ENCODE data around the gene RASAL2.
A peak's percentile ranks its signal among the peaks of the same experiment; 100 is the strongest.

RASAL2 gene

DNA sequence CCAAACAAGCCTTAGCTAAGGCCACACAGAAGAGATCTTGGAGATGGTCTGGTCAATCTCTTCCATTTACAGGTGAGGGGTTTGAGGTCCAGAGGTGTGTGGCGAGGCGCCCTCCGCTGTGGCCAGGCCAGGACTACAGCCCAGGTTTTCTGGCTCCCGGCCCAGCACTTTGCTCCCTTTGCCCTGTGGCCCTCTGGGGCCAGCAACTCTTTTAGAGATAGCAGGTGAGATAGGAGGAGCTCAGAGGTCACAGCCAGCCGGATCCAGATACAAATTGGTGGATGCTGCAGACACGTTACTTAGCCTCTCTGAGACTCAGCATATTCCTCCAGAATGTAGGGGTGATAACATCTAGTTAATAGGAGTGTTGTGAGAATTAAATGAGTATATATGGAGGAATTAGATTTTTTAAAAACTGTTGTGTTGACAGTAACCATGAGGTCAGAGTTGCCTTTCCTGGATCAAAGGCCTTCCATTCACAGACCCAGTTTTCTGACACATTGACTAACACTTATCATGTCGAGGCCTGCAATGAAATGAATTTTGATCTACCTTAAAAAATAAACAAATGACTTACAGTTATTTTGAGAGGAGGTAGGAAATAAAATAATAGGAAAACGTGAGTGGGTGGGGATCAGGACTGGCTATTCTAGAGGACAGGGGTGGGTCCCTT is 435.6 kb downstream of the RASAL2 start:
- DNase-seq, result no peak

DNA sequence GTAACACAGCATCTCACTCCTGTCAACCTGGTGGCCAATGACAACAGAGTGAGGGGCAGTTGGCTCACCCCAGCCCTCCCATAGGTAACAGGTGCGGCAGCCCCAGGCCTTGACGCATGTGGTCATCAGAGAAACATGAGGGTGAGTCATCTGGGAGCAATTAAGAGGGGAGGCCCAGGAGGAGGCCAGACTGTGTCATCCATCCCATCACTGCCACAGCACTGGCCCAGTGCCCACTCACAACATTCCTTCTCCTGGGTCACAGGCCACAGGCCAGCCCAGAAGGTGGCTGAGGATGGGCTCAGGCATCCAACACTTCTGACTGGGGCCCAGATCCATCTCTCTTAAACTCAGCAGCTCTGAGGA is 436.1 kb downstream of the RASAL2 start:
- no peak for DNase-seq

DNA sequence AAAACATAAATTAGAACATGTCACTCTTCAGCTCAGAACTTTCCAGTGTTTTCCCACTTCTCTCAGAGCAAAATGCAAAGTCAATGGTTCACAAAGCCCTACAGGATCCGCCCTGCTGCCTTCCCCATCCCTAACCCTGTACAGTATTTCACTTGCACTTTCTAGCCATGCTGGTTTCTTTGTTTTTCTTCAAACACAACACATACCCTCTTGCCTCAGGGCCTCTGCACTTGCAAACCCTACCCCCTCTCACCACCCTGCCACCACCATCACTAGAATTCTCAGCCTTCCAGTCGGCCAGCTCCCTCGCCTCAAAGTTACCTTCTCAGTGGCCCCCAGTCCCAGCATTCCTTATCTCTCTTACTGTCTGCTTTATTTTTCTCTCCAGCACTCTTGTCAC is 436.6 kb downstream of the RASAL2 start:
- no peak for DNase-seq

DNA sequence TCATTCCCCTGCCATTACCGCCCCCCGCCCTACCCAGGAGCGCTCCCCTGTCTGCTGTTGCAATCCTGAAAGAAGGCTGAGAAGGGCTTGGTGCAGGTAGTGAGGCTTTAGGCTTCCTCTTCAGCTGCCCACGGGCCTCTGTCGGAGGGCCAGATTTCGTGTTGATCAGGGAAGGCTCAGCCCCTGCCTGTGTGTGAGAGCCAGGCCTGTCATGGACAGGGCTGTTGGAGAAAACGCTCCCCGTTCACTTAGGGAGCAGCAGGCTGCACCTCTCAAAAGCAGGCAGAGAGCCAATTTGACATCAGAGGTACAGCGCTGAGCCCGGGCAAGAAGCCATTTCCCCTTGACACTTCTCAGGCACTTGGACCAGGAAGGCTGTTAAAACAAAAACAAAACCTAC is 438.0 kb downstream of the RASAL2 start:
- DNase-seq, result no peak

DNA sequence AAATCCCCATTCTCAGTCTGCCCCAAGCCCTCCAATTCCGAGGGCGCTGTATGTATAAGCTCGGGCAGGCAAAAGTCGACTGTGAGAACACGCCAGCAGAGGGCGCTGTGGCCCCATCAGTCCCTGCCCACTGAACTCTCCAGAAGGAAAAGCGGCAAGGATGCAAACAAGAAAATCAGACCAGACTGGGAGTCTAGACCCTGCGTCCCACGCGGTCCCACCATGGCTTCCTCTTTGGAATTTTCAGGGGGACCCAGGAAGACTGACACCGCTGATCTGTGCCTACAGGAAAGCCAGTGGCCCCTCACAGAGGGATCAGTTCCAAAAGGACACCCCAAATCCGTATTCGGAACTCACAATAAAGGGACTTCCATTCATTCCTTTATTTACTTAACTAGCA is 438.5 kb downstream of the RASAL2 start:
- DNase-seq, result peak; percentile 43

DNA sequence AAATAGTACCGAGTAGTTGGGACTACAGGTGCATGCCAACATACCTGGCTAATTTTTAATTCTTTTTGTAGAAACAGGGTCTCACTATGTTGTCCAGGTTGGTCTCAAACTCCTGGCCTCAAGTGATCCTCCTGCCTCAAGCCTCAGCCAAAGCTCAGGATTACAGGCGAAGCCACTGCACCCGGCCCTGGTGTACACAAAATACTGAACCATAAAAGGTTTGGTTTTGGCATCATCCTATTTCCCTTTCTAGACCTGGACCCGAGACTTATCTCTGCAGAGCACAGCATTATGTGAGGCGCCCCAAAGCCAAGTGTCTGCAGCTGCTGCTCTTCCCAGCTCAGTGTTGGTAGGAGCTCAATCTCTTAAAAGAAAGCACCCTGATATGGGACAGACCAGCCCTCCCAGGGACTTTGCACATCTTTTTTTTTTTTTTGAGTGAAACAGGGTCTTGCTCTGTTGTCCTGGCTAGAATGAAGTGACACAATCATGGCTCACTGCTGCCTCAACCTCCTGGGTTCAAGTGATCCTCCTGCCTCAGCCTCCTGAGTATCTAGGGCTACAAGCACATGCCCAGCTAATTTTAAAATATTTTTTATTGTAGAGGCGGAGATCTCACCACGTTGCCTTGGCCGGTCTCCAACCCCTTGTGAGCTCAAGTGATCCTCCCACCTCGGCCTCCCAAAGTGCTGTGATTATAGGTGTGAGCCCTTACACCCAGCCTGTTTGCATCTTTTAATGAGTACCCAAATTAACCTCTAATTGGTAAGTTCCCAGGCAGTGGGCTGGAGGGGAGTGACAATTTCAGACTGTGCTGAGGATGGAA is 439.4 kb downstream of the RASAL2 start:
- DNase-seq, result no peak
